Right atrium auricular region (tissue), 2 donors: ENCODE measurements around the gene ADAMTS14. TPM values are rescaled to one million over a fixed set of nuclear protein-coding genes. Genes with fewer than 3 reads are reported as not detected.

ENCODE experiments used
- DNase-seq: peaks from one replicate; pipeline ENCODE4 v3.0.0-alpha.2; 2019; ENCODE audit warnings: low spot score
- H3K27ac ChIP-seq, 2 donors: fragments of 200-600 bp; sonication (generic); 1 replicate in 1 of 2; 2 replicates in 1 of 2; pipeline ENCODE4 v1.5.1; 2016 to 2019
- H3K27me3 ChIP-seq, 2 donors: fragments of 200-600 bp; sonication (generic); one replicate each; pipeline versions ENCODE4 v1.5.1 to v1.6.0; 2017 to 2019
- H3K36me3 ChIP-seq: fragments of 200-600 bp; sonication (generic); one replicate; pipeline ENCODE4 v1.5.1; 2016
- H3K4me1 ChIP-seq, 2 donors: fragments of 200-600 bp; sonication (generic); one replicate each; pipeline versions ENCODE4 v1.5.1 to v1.6.0; 2017 to 2019
- H3K4me3 ChIP-seq, 2 donors: fragments of 200-600 bp; sonication (generic); 1 replicate in 1 of 2; 2 replicates in 1 of 2; pipeline ENCODE4 v1.5.1; 2017 to 2019; ENCODE audit warnings: mild to moderate bottlenecking in 1 of 2, moderate library complexity in 1 of 2
- H3K9me3 ChIP-seq, 2 donors: fragments of 200-600 bp; sonication (generic); one replicate each; pipeline ENCODE4 v1.5.1; 2019
- total RNA-seq, 2 donors: library from RNA; depleted of rRNA; stranded (reverse); fragments of >200 nt; gene quantifications; one replicate each; pipeline ENCODE4 v1.1.0, GENCODE V29; 2016
- TF ChIP-seq, protein P1 (sequence below), 2 donors: fragments of 200-600 bp; sonication (generic); IDR thresholded peaks; one replicate each; pipeline ENCODE4 v1.5.1; 2019; ENCODE audit warnings: antibody characterized with exemption in 2 of 2

The ADAMTS14 gene
- total RNA-seq, 2 donors from 2014 or later, result not detected

DNA sequence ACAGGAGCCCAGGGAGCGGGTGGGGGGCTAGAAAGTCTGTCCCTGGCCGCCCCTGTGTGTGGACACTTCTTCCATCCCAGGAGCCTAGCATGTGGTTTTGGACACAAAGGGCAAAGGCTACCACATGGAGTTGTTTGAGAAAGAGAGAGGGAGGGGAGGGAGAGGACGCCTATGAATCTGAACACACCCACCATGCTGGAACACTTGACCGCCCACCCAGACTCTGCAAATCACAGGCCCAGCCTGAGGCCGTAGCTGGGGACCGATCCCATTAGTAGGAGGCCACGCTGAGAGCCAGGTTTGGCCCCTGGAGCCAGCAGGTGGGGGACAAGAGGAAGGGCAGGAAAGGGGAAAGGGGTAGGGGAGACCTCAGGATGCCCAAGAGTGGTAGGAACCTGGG is 39.6 kb downstream of the ADAMTS14 start:
- H3K27me3 ChIP-seq, result no peaks in the 10 kb centered on the region
- TF ChIP-seq, protein P1, sequence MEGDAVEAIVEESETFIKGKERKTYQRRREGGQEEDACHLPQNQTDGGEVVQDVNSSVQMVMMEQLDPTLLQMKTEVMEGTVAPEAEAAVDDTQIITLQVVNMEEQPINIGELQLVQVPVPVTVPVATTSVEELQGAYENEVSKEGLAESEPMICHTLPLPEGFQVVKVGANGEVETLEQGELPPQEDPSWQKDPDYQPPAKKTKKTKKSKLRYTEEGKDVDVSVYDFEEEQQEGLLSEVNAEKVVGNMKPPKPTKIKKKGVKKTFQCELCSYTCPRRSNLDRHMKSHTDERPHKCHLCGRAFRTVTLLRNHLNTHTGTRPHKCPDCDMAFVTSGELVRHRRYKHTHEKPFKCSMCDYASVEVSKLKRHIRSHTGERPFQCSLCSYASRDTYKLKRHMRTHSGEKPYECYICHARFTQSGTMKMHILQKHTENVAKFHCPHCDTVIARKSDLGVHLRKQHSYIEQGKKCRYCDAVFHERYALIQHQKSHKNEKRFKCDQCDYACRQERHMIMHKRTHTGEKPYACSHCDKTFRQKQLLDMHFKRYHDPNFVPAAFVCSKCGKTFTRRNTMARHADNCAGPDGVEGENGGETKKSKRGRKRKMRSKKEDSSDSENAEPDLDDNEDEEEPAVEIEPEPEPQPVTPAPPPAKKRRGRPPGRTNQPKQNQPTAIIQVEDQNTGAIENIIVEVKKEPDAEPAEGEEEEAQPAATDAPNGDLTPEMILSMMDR (IDR thresholded peaks at IDR 0.05), result no peak
- H3K36me3 ChIP-seq, result no peaks in the 10 kb centered on the region
- H3K4me1 ChIP-seq, result peaks cover 0 to 8% of the 10 kb centered on the region in 2 donors
- DNase-seq, result no peak
- no peaks in the 10 kb centered on the region for H3K9me3 ChIP-seq
- no peak overlapping the region for H3K4me3 ChIP-seq
- H3K27ac ChIP-seq, result no peak overlapping the region

DNA sequence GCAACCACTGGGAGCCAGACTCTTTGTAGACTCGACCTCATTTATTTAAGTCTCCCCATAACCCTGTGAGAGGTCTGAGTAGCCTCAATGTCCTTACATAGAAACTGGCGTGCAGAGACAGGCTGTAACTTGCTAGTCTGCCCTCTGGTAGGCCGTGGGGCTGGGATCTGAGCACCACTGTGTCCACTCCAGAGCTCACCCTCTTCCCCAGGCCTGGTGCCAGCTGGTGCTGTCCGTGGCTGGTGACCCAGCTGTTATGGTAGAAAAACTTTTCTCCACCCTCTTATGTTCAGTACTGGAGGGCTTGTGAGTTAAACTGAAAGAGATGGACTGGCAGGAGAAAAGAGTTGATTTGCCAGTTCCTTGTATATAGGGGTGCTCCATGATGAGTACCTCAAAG is 41.9 kb downstream of the ADAMTS14 start:
- no peak overlapping the region for H3K4me3 ChIP-seq
- no peaks in the 10 kb centered on the region for H3K36me3 ChIP-seq
- no peak overlapping the region for H3K27ac ChIP-seq
- peaks cover 0 to 8% of the 10 kb centered on the region in 2 donors for H3K4me1 ChIP-seq
- no peaks in the 10 kb centered on the region for H3K27me3 ChIP-seq
- TF ChIP-seq, protein P1 (IDR thresholded peaks at IDR 0.05), result no peak
- DNase-seq, result no peak
- no peaks in the 10 kb centered on the region for H3K9me3 ChIP-seq

DNA sequence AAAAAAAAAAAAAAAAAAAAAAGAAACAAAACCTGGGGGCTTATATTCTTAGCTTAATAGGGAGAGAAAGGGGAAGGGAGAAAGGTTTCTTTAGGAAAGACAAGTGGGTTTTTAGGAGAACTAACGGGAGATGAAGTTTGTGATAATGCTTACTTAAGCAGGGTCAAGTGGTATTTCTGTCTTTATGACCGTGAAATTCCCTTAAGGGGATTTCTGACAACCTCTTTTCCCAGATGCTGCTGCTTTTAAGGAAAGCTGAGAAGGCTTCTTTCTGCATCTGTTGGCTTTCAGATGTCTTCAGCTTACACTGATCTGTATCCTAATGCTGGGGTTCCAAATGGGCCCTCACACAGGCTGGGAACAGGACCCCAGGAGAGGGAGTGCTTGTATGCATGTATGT is 42.6 kb downstream of the ADAMTS14 start:
- Histone ChIP-seq H3K27me3 (no peaks in the 10 kb centered on the region), H3K36me3 (no peaks in the 10 kb centered on the region), H3K4me3 (no peak overlapping the region), H3K4me1 (peaks cover 0 to 8% of the 10 kb centered on the region in 2 donors), H3K9me3 (no peaks in the 10 kb centered on the region), H3K27ac (no peak overlapping the region)
- TF ChIP-seq, protein P1 (IDR thresholded peaks at IDR 0.05), result no peak
- DNase-seq, result no peak

DNA sequence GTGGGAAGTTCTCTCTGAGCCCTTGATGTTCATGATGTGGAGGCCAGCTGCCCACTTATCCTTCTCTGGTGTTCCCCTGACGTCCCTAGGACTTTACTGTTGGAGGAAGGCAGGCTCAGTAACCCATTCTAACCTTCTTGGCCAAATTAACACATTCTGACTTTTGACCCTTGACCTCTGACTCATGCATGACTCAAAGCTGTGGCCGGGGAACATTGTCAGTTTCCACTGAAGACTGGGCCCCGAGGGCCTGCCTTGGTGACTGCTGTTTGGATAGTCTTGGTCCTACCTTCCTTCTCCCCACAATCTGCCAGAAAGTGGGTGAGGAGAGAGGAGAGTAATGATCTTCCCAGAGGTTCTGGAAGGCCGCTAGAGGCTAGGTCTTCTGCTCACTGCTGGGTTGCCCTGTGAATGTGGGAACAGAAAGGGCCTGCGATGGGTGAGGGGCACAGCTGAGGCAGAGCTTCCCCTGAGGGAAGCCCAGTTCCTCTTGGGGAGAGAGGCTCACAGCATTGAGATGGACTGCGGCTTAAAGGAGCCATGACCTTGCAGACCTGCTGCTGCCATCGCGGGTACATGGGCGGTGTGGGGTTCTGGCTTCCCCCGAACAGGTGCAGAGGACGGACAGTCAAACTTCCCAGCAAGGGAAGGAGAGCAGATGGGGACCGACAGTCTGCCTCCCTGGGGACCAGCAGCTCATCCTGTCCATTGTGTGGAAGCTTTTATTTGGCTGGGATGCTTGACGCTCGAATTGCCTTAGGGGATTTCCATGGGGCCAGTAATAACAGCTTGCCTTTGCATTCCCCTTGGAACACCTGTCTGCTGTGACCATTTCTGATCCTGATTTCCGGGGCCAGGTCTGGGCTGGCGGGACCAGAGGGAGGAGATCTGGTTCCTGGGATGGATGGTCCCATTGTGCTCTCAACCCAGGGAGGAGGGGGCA is 43.8 kb downstream of the ADAMTS14 start:
- TF ChIP-seq, protein P1 (IDR thresholded peaks at IDR 0.05), result no peak
- Histone ChIP-seq H3K4me3 (no peak overlapping the region), H3K27ac (no peak overlapping the region), H3K4me1 (peaks cover 0 to 8% of the 10 kb centered on the region in 2 donors), H3K27me3 (no peaks in the 10 kb centered on the region), H3K9me3 (no peaks in the 10 kb centered on the region), H3K36me3 (no peaks in the 10 kb centered on the region)
- DNase-seq, result no peak

DNA sequence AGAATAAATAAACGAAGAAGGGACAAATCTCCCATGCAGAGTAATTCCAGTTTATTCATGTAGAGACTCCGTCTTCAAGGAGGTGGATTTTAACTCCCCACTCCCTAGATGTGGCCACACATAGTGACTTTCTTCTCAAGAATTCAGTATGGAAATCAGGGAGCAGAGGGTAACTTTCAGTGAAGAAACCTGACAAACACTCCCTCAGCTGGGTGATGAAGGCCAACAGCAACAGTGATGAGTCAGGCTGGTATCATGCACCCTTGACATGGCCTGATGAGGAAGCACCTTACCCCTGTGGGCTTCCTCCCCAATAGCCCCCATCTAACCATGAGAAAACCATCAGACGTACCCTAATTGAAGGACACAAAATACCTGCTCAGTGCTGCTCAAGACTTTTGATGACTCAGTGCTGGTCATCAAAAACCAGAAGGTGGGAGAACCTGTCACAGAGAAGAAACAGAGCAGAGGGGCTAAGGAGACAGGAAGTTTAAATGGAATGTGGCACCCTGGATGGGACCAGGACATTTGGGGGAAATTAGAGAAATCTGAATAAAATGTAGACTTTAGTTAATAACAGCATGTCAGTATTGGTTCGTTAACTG is 50.6 kb downstream of the ADAMTS14 start:
- H3K27me3 ChIP-seq, result no peaks in the 10 kb centered on the region
- H3K36me3 ChIP-seq, result no peaks in the 10 kb centered on the region
- H3K4me1 ChIP-seq, result no peaks in the 10 kb centered on the region
- H3K9me3 ChIP-seq, result no peaks in the 10 kb centered on the region
- no peak overlapping the region for H3K27ac ChIP-seq
- no peak for DNase-seq
- H3K4me3 ChIP-seq, result no peak overlapping the region
- TF ChIP-seq, protein P1 (IDR thresholded peaks at IDR 0.05), result no peak
